ENCODE data around the gene EPHA4. TPM values are rescaled to one million over a fixed set of nuclear protein-coding genes. Genes with fewer than 3 reads are reported as not detected.

The EPHA4 gene
- total RNA-seq, 2 experiments from 2014 or later, result 0.23 TPM; not detected in 1

DNA sequence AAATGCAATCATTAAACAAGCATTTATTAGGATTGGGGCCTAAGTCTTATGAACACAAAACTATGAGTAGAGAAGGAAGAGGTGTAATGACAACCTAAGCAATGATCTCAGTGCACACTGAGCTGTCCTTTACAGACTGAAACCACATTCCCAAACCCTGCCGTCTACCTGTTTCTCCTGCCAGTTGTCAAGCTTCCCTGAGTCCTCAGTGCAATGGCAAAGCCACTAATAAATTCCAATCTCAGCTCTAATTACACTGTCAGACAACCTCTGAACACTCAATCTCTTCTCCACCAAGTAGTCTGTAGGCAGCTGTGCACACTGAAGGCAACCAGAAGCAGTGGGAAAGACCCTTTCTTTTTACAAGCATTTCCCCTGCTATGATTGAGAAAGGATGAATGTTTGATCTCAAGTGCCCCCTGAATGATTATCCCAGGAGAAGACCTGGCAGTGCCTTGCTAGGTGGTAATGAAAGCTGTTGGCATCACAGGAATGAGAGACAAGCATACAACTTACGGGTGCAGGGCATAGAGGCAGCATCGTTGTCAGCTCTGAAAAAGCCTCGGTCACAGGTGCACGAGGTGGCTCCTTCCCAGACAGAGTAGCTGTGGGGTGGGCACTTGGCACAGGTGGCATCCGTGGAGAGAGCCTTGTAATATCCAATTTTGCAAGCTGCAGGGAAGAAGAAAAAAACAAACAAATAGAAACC is 71.4 kb downstream of the EPHA4 start:
- CTCF ChIA-PET (ENCODE audit: unreplicated experiment), result no interaction called here

GRCh38 chr2:221495731-221496130 is 76.4 kb downstream of the EPHA4 start:
- intact Hi-C loops (cut with micrococcal nuclease; ENCODE audit: unreplicated experiment), result no loop called here
- CTCF ChIA-PET (ENCODE audit: unreplicated experiment), result no interaction called here
- no peak overlapping the region for H2AFZ ChIP-seq (ENCODE audit: low read length)
- H4K20me1 ChIP-seq (ENCODE audit: insufficient read depth, low read length), result no peaks in the 10 kb centered on the region
- no peaks in the 10 kb centered on the region for H3K9me2 ChIP-seq (ENCODE audit: insufficient read depth, low read length)
- no peak overlapping the region for H3K4me3 ChIP-seq (ENCODE audit: low read depth, low read length, poor library complexity, severe bottlenecking)
- no peaks in the 10 kb centered on the region for H3K9me3 ChIP-seq (ENCODE audit: low read length)
- no peak for DNase-seq (ENCODE audit: low spot score)
- H3K27ac ChIP-seq (ENCODE audit: low read depth, low read length, poor library complexity, severe bottlenecking), result no peak overlapping the region
- no peak overlapping the region for H3K4me2 ChIP-seq (ENCODE audit: low read length)
- no peaks in the 10 kb centered on the region for H3K36me3 ChIP-seq (ENCODE audit: insufficient read depth, low read length)
- no peaks in the 10 kb centered on the region for H3K79me2 ChIP-seq (ENCODE audit: insufficient read depth, low read depth, low read length)
- BruUV-seq (replicated peaks), result no TSS peak
- no peaks in the 10 kb centered on the region for H3K4me1 ChIP-seq (ENCODE audit: insufficient read depth, low read length, poor library complexity, severe bottlenecking)
- TF ChIP-seq EZH2phosphoT487 (IDR thresholded peaks at IDR 0.05; ENCODE audit: borderline replicate concordance, low read depth, low read length) (no peak), CTCF (conservative IDR thresholded peaks at IDR 0.05; ENCODE audit: low read length) (no peak)
- POLR2A ChIA-PET, result no interaction called here

More for the DNA sequence above, 71.4 kb downstream of the EPHA4 start:
- no peak for DNase-seq (ENCODE audit: low spot score)
- Histone ChIP-seq H3K9me3 (ENCODE audit: low read length) (no peaks in the 10 kb centered on the region), H3K4me2 (ENCODE audit: low read length) (no peak overlapping the region), H2AFZ (ENCODE audit: low read length) (no peak overlapping the region), H3K36me3 (ENCODE audit: insufficient read depth, low read length) (no peaks in the 10 kb centered on the region), H3K79me2 (ENCODE audit: insufficient read depth, low read depth, low read length) (no peaks in the 10 kb centered on the region), H3K27ac (ENCODE audit: low read depth, low read length, poor library complexity, severe bottlenecking) (no peak overlapping the region), H3K4me3 (ENCODE audit: low read depth, low read length, poor library complexity, severe bottlenecking) (no peak overlapping the region), H4K20me1 (ENCODE audit: insufficient read depth, low read length) (no peaks in the 10 kb centered on the region), H3K9me2 (ENCODE audit: insufficient read depth, low read length) (no peaks in the 10 kb centered on the region), H3K4me1 (ENCODE audit: insufficient read depth, low read length, poor library complexity, severe bottlenecking) (no peaks in the 10 kb centered on the region)
- POLR2A ChIA-PET, result interaction anchor here (1.0 kb wide), 1 partner anchor 10 kb away, joined by 3 read pairs; no protein-coding TSS in a partner anchor
- intact Hi-C loops (cut with micrococcal nuclease; ENCODE audit: unreplicated experiment), result no loop called here
- TF ChIP-seq EZH2phosphoT487 (IDR thresholded peaks at IDR 0.05; ENCODE audit: borderline replicate concordance, low read depth, low read length) (no peak), CTCF (conservative IDR thresholded peaks at IDR 0.05; ENCODE audit: low read length) (no peak)
- BruUV-seq (replicated peaks), result no TSS peak

GRCh38 chr2:221494556-221494955 is 77.5 kb downstream of the EPHA4 start:
- CTCF ChIA-PET (ENCODE audit: unreplicated experiment), result no interaction called here
- TF ChIP-seq CTCF (conservative IDR thresholded peaks at IDR 0.05; ENCODE audit: low read length), result no peak
- TF ChIP-seq EZH2phosphoT487 (IDR thresholded peaks at IDR 0.05; ENCODE audit: borderline replicate concordance, low read depth, low read length), result no peak
- no peak overlapping the region for H3K4me2 ChIP-seq (ENCODE audit: low read length)
- no TSS peak for BruUV-seq (replicated peaks)
- H3K9me3 ChIP-seq (ENCODE audit: low read length), result no peaks in the 10 kb centered on the region
- H3K79me2 ChIP-seq (ENCODE audit: insufficient read depth, low read depth, low read length), result no peaks in the 10 kb centered on the region
- H4K20me1 ChIP-seq (ENCODE audit: insufficient read depth, low read length), result no peaks in the 10 kb centered on the region
- POLR2A ChIA-PET, result no interaction called here
- DNase-seq (ENCODE audit: low spot score), result no peak
- H3K4me1 ChIP-seq (ENCODE audit: insufficient read depth, low read length, poor library complexity, severe bottlenecking), result no peaks in the 10 kb centered on the region
- no peaks in the 10 kb centered on the region for H3K36me3 ChIP-seq (ENCODE audit: insufficient read depth, low read length)
- no peak overlapping the region for H2AFZ ChIP-seq (ENCODE audit: low read length)
- intact Hi-C loops (cut with micrococcal nuclease; ENCODE audit: unreplicated experiment), result no loop called here
- no peak overlapping the region for H3K4me3 ChIP-seq (ENCODE audit: low read depth, low read length, poor library complexity, severe bottlenecking)
- H3K9me2 ChIP-seq (ENCODE audit: insufficient read depth, low read length), result no peaks in the 10 kb centered on the region
- no peak overlapping the region for H3K27ac ChIP-seq (ENCODE audit: low read depth, low read length, poor library complexity, severe bottlenecking)
